HG03159 (cell line): ENCODE measurements around the gene ZNF680.
"Not testable (repeated sequence)": the region's sequence is repeated elsewhere in the genome, so short reads cannot be mapped to it uniquely, and the experiment has no call there.

ENCODE experiments used
- ATAC-seq: cut with Tn5 transposase; IDR thresholded peaks from one replicate; pipeline ENCODE4 v1.9.1; 2021; ENCODE audit warnings: mild to moderate bottlenecking, moderate library complexity; ENCODE audit not compliant: unreplicated experiment

The ZNF680 gene

DNA sequence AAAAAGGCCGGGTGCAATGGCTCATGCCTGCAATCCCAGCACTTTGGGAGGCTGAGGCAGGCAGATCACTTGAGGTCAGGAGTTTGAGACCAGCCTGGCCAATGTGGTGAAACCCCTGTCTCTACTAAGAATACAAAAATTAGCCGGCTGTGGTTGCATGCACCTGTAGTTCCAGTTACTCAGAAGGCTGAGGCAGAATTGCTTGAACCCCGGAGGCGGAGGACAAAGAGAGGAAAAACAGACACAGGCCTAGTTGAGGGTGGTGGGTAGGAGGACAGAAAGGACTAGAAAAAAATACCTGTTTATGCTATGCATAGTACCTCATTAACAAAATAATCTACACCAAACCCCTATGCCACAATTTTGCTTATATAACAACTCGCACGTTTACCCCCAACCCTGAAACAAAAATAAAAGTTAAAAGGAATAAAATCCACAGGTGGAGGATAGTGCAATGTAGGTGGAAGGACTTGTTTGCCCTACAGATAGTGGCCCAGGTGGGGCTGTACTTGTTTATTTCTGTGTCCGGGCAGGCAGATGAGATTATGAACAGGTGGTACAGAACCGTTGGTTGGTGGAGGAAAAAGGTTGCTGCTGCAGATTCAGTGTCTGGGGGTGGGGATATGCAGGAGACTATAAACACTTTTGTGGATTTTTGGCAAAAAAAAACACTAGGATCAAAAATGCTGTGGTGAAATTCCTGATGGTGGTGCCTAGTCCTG is 5.1 kb downstream of the ZNF680 start:
- no peak for ATAC-seq

- ATAC-seq: no peak
Observed at GRCh38 chr7:64555046-64555445, 7.8 kb downstream of the ZNF680 start.

- ATAC-seq: not testable (repeated sequence)
Observed at GRCh38 chr7:64554188-64554587, 8.7 kb downstream of the ZNF680 start.

- no peak for ATAC-seq
Observed at GRCh38 chr7:64551375-64552142, 11.3 kb downstream of the ZNF680 start.

GRCh38 chr7:64544010-64544409 is 18.9 kb downstream of the ZNF680 start:
- no peak for ATAC-seq

DNA sequence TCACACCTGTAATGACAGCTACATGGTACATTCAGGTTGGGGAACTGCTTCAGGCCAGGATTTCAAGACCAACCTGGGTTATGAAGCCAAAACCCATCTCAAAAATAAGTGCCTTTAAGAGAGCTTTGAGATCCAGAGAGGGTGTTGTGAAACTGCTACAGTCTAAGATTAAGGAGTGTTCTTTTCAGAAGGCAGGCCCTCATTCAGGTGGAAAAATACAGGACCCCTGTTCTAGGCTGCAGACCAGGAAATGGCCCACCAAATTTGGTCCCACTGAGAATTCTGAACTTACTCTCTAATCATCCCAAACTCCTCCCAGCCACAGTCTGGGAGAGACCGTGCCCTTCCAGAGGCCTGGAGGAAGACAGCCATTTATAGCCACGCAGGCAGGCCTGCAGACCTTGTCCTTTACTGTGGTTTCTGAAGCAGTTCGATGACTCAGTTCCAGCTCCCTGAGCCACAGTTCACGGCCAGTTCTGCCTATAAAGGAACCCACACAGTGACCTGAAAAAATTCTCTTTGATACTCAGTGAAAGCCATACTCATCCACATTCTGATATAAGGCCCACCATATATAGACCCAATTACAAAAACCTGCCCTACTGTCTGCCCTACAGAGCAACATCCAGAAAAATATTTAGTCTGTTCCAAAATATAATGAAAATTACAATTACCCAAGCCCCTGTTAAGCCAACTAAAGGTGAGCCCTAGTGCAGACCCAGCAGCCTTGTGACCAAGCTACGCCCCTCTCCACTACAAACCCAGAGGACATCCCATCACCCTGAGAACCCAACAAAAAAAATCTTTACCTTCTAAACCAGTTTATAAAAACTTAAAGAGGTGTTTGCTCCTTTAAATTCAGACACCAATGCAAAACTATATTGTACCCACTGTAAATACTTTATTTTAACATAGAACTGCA is 21.2 kb downstream of the ZNF680 start:
- ATAC-seq: no peak

- ATAC-seq: no peak
Observed at GRCh38 chr7:64533756-64534155, 29.1 kb downstream of the ZNF680 start.

DNA sequence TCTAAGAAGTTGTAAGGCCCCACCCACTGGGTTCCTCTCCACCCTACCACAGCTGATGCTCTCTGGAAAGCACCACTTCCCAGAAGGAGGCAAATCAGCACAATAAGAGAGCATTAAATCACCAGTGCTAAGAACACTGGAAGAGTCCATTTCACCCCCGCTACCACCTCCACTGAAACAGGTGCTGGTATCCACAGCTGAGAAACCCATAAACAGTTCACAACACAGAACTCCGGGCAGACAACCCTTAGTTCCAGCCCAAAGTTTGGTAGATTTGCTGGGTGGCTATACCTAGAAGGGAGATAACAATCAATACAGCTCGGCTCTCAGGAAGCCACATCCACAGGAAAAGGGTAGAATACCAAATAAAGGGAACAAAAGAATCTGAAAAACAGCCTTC is 34.1 kb downstream of the ZNF680 start:
- ATAC-seq: no peak

GRCh38 chr7:64521409-64521984 is 41.4 kb downstream of the ZNF680 start:
- no peak for ATAC-seq

- no peak for ATAC-seq
Observed at GRCh38 chr7:64516451-64516850, 46.4 kb downstream of the ZNF680 start.

DNA sequence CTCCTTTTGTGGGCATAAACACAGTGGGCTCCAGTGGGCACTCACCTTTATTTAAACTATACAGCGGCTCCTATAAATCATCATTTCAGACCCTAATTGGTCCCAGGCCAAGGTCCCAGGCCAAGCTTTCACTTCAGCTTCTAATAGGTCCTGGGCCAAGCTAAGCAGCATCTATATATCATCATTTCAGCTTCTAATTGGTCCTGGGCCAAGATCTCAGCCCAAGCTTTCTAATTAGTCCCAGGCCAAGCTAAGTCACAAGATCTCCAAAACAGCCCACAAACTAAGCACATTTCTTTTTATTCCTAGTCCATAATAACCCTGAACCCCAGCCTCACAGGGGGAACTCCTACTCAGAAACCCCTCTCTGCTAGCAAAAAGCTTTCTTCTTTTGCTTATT is 47.1 kb downstream of the ZNF680 start:
- no peak for ATAC-seq

- no peak for ATAC-seq
Observed at GRCh38 chr7:64515330-64515729, 47.5 kb downstream of the ZNF680 start.

DNA sequence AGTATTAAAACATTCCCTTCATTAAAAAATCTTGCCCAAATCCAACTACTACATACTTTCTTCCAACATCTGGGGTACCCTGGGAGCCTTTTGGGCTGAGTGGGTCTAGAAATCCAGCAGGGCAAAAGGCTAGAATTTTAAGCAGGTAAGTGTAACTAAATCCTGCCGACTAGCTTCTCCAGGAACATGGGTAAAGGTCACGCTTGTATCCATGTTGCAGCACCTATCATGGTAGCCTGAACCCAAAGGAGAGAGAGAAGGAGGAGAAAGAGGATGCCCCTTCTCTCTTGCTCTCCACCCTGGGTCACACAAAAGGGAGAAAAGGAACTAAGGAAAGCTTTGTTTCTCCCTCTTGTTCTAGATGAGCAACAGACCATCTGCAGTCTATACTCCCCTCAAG is 53.3 kb downstream of the ZNF680 start:
- ATAC-seq: no peak

DNA sequence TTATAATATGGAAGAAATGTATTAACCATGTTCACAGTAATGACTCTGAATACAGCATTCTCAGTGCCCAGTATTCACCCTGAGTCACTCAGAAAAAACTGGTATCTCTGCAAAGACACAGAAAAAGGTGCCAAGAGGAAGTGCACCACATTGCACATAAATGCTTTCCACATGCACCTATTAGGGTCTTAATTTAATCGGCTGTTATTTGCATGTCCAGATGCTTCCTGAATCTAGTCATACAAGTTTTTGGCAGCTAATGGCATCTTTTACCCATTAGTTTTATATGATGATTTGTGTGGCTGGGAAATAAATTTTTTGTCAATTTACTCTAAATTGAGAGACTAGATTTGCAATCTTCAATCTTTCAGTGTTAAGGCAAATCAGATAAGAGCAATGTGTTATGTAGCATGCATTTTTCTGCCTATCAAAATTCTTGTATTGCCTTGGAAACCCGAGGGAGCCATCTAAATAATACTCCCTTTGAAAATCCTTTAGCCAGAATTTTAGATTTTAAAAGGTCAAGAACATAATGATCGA is 58.2 kb downstream of the ZNF680 start:
- ATAC-seq: no peak

DNA sequence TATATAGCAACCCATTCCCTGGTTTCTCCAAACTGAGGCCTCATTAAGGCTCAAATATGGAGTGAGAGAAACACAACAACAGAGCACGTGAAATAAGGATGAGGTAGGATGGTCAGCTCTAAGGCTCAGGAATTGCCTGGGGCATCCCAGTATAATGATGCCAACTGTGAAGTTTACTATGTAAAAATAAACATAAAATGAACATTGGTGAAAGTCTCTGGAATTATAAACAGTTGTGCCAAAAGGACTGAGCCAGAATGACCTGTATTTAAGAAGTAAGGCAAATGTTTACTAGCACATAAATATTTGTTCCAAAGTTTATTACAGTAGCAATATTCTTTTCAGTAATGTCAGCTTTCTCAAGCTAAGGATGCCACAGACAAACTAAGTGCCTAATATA is 64.6 kb downstream of the ZNF680 start:
- no peak for ATAC-seq

- no peak for ATAC-seq
Observed at GRCh38 chr7:64494912-64495461, 67.9 kb downstream of the ZNF680 start.

DNA sequence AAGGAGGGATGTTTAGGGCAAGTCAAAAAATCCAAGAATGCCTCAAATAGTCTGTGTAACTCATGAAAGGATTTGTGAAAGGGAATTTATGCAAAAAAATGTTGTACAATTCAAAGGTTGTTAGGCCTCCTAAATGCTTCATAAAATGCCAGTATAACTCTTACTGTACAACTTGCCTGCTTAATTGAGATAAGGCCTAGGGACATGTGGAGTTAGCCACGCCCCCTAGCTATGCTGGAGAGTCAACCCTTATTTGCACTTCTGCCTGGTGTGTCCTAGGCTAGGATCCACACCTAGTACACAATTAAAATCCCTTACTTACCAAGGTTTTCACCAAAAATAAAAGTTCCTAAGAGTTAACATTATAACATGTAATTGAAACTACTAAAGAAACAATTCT is 77.2 kb downstream of the ZNF680 start:
- no peak for ATAC-seq
